A673 (cell line): ENCODE measurements around the gene ATXN10. TPM values are rescaled to one million over a fixed set of nuclear protein-coding genes. Genes with fewer than 3 reads are reported as not detected.

Experiments
- BruUV-seq: library from RNA; stranded (reverse); fragments of 400-500 nt; replicated peaks from 2 replicates; lab custom pipeline; 2021; lab: Mats Ljungman, UMichigan
- CTCF ChIA-PET: fragments of 300-600 bp; sonication (Branson Sonifier 250); formaldehyde crosslinking; loops from one replicate; lab custom pipeline; 2022; ENCODE audit warnings: antibody characterized with exemption; lab: Charles Lee
- POLR2A ChIA-PET: fragments of 300-600 bp; sonication (Branson Sonifier 250); formaldehyde crosslinking; loops from one replicate; lab custom pipeline; 2022; ENCODE audit warnings: antibody characterized with exemption; ENCODE audit not compliant: low non-redundant PET; lab: Charles Lee
- DNase-seq: peaks from one replicate; pipeline ENCODE4 v3.0.0-alpha.2; 2015; ENCODE audit warnings: low spot score
- H3K27ac ChIP-seq: fragments of 200-600 bp; sonication (generic); 2 replicates; pipeline ENCODE4 v1.5.1; 2016; ENCODE audit warnings: mixed run types, low read depth, mild to moderate bottlenecking, mixed read lengths, antibody characterized with exemption, low read length; ENCODE audit not compliant: poor library complexity, severe bottlenecking
- H3K27me3 ChIP-seq: fragments of 200-600 bp; sonication (generic); replicated peaks from 2 replicates; pipeline ENCODE4 v1.6.1; 2017; ENCODE audit warnings: mixed run types, low read depth, mild to moderate bottlenecking, mixed read lengths, antibody characterized with exemption, low read length; ENCODE audit not compliant: insufficient read depth, poor library complexity
- H3K36me3 ChIP-seq: fragments of 200-600 bp; sonication (generic); 2 replicates; pipeline ENCODE4 v1.6.1; 2016; ENCODE audit warnings: mixed run types, mild to moderate bottlenecking, mixed read lengths, antibody characterized with exemption, low read length; ENCODE audit not compliant: insufficient read depth, poor library complexity, severe bottlenecking
- H3K4me1 ChIP-seq: fragments of 200-600 bp; sonication (generic); 2 replicates; pipeline ENCODE4 v1.6.1; 2017; ENCODE audit warnings: mixed run types, mild to moderate bottlenecking, mixed read lengths, antibody characterized with exemption, low read length; ENCODE audit not compliant: insufficient read depth, poor library complexity, severe bottlenecking
- H3K4me3 ChIP-seq: fragments of 200-600 bp; sonication (generic); 2 replicates; pipeline ENCODE4 v1.5.1; 2016; ENCODE audit warnings: low read depth, mixed run types, mild to moderate bottlenecking, mixed read lengths, low read length; ENCODE audit not compliant: poor library complexity, severe bottlenecking
- H3K9me3 ChIP-seq: fragments of 200-600 bp; sonication (generic); 2 replicates; pipeline ENCODE4 v1.6.1; 2016; ENCODE audit warnings: mixed run types, low read depth, mild to moderate bottlenecking, mixed read lengths, antibody characterized with exemption, low read length; ENCODE audit not compliant: poor library complexity, severe bottlenecking
- CTCF ChIP-seq: fragments of 300-800, 200-600 bp; sonication (generic); conservative IDR thresholded peaks from 2 replicates; pipeline ENCODE4 v1.5.1; 2017; ENCODE audit warnings: low read depth, mild to moderate bottlenecking, antibody characterized with exemption, low read length, moderate library complexity, mixed read lengths
- EZH2 ChIP-seq: fragments of 200-600 bp; sonication (generic); IDR thresholded peaks from 2 replicates; pipeline ENCODE4 v1.6.1; 2017; ENCODE audit warnings: borderline replicate concordance, low read depth, mild to moderate bottlenecking, mixed read lengths, antibody characterized with exemption, low read length; ENCODE audit not compliant: poor library complexity, severe bottlenecking
- intact Hi-C: fragments of 100-400 bp; cut with micrococcal nuclease; formaldehyde crosslinking; loops from one replicate; pipeline ENCODE4 v1.10.0; 2022; ENCODE audit not compliant: unreplicated experiment
- total RNA-seq: library from RNA; stranded (reverse); gene quantifications from 2 replicates; pipeline ENCODE4 v1.2.3, GENCODE V29; 2021

Gene ATXN10
- total RNA-seq, 1 experiment from 2014 or later, result 294 TPM

DNA sequence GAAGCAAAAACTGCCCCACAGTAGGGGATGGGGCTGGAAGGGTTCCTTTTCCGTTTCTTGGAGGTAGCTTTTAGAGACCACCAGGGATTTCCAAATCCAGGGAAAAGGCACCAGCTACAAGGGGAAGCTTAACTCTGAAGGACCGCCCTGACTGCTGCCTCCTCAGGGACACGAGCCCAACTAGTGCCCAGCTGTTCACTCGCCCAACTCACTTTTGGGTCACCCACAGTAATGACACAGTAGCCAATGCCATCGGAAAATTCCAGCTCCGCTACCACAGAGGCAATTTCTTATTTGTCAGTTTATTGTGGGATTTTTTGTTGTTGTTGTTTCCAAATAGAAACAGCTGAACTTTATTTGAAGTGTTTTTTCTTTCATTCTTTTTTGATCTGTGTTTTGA is 141.3 kb downstream of the ATXN10 start:
- POLR2A ChIA-PET, result no interaction called here
- intact Hi-C loops, result no loop called here
- H3K36me3 ChIP-seq, result peaks cover 6% of the 10 kb centered on the region
- CTCF ChIA-PET, result no interaction called here
- no peaks in the 10 kb centered on the region for H3K27me3 ChIP-seq
- H3K27ac ChIP-seq, result no peak overlapping the region
- H3K9me3 ChIP-seq, result no peaks in the 10 kb centered on the region
- H3K4me3 ChIP-seq, result no peak overlapping the region
- TF ChIP-seq EZH2 (no peak), CTCF (no peak)
- BruUV-seq, result no TSS peak
- DNase-seq, result no peak
- no peaks in the 10 kb centered on the region for H3K4me1 ChIP-seq

DNA sequence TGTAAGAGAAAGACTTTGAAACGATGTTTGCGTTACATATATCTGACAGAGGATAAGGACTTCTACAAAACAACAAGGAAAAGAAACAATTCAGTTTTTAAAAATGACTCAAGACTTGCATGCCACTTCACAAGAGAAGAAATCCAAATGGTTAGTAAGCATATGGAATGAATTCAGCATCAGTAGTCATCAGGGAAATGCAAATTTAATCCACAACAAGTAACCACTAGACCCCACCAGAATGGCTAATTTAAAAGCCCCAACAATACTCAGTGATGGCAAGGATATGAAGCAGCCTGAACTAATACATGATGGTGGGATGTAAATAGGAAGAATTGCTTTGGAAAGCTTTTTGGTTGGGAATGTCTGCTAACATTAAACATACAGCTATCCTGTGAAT is 142.6 kb downstream of the ATXN10 start:
- H3K4me3 ChIP-seq, result no peak overlapping the region
- no TSS peak for BruUV-seq
- no peaks in the 10 kb centered on the region for H3K36me3 ChIP-seq
- no peaks in the 10 kb centered on the region for H3K4me1 ChIP-seq
- ChIA-PET CTCF (no interaction called here), POLR2A (no interaction called here)
- no peaks in the 10 kb centered on the region for H3K9me3 ChIP-seq
- intact Hi-C loops, result no loop called here
- H3K27ac ChIP-seq, result no peak overlapping the region
- DNase-seq, result no peak
- TF ChIP-seq EZH2 (no peak), CTCF (no peak)
- H3K27me3 ChIP-seq, result no peaks in the 10 kb centered on the region

GRCh38 chr22:45816776-45817175 is 145.1 kb downstream of the ATXN10 start:
- no peak for TF ChIP-seq EZH2
- no peak for TF ChIP-seq CTCF
- no peak for DNase-seq
- CTCF ChIA-PET, result no interaction called here
- H3K27me3 ChIP-seq, result no peaks in the 10 kb centered on the region
- POLR2A ChIA-PET, result no interaction called here
- H3K4me3 ChIP-seq, result no peak overlapping the region
- no peaks in the 10 kb centered on the region for H3K9me3 ChIP-seq
- no TSS peak for BruUV-seq
- H3K27ac ChIP-seq, result no peak overlapping the region
- intact Hi-C loops, result no loop called here
- no peaks in the 10 kb centered on the region for H3K36me3 ChIP-seq
- no peaks in the 10 kb centered on the region for H3K4me1 ChIP-seq
